Panc1 (cell line): ENCODE results near the gene CREM. TPM values are rescaled to one million over a fixed set of nuclear protein-coding genes. Genes with fewer than 3 reads are reported as not detected.

Experiments
- ATAC-seq: fragments of 200-7000 bp; cut with Tn5 transposase; 2 replicates; pipeline ENCODE4 v1.9.1; 2020; ENCODE audit warnings: mild to moderate bottlenecking, moderate library complexity
- BruUV-seq: library from RNA; stranded (reverse); fragments of 400-500 nt; replicated peaks from 2 replicates; lab custom pipeline; 2021; lab: Mats Ljungman, UMichigan
- CTCF ChIA-PET: fragments of 300-600 bp; sonication (Branson Sonifier 250); formaldehyde crosslinking; loops from one replicate; lab custom pipeline; 2022; ENCODE audit warnings: antibody characterized with exemption; lab: Charles Lee
- POLR2A ChIA-PET: fragments of 300-600 bp; sonication (Branson Sonifier 250); formaldehyde crosslinking; loops from one replicate; lab custom pipeline; 2022; ENCODE audit warnings: antibody characterized with exemption; lab: Charles Lee
- DNase-seq: peaks from one replicate; pipeline ENCODE4 v3.0.0-alpha.2; 2010; ENCODE audit warnings: low read depth, low spot score
- H3K27ac ChIP-seq: 2 replicates; pipeline ENCODE4 v1.5.1; 2011; ENCODE audit warnings: mild to moderate bottlenecking, low read length, inconsistent platforms
- H3K27me3 ChIP-seq: fragments of 200-500 bp; sonication (Bioruptor generic); 2 replicates; pipeline ENCODE4 v1.6.0; 2014; ENCODE audit warnings: low read length, inconsistent platforms; ENCODE audit not compliant: control insufficient read depth, insufficient read depth
- H3K36me3 ChIP-seq: fragments of 200-500 bp; sonication (Bioruptor generic); 2 replicates; pipeline ENCODE4 v1.5.1; 2014; ENCODE audit warnings: inconsistent platforms, mild to moderate bottlenecking, low read length, moderate library complexity; ENCODE audit not compliant: control insufficient read depth, insufficient read depth
- H3K4me1 ChIP-seq: 2 replicates; pipeline ENCODE4 v1.5.1; 2011; ENCODE audit warnings: inconsistent platforms, mild to moderate bottlenecking, low read length, moderate library complexity; ENCODE audit not compliant: control insufficient read depth, insufficient read depth
- H3K4me3 ChIP-seq, 2 experiments: 2 replicates each; pipeline ENCODE4 v1.5.1; 2011 to 2012; ENCODE audit warnings: low read depth in 2 of 2, low read length in 2 of 2, mild to moderate bottlenecking in 2 of 2, inconsistent platforms in 1 of 2, moderate library complexity in 1 of 2
- H3K9me3 ChIP-seq: fragments of 200-500 bp; sonication (Bioruptor generic); 2 replicates; pipeline ENCODE4 v1.5.1; 2014; ENCODE audit warnings: low read depth, mild to moderate bottlenecking, inconsistent platforms, low read length, moderate library complexity; ENCODE audit not compliant: control insufficient read depth, insufficient read depth
- CTCF ChIP-seq: fragments of 450-650 bp; IDR thresholded peaks from 2 replicates; pipeline ENCODE4 v1.5.1; 2017; ENCODE audit warnings: mild to moderate bottlenecking
- POLR2AphosphoS5 ChIP-seq: IDR thresholded peaks from 2 replicates; pipeline ENCODE4 v1.6.1; 2012; ENCODE audit warnings: mild to moderate bottlenecking, low read depth, low read length, moderate library complexity
- REST ChIP-seq, 2 experiments: IDR thresholded peaks; 2 replicates each; pipeline ENCODE4 v1.6.1; 2011 to 2012; ENCODE audit warnings: low read depth in 2 of 2, control low read depth in 1 of 2, low read length in 1 of 2, mild to moderate bottlenecking in 1 of 2, moderate library complexity in 1 of 2; ENCODE audit not compliant: insufficient read depth in 1 of 2
- SIN3A ChIP-seq: IDR thresholded peaks from 2 replicates; pipeline ENCODE4 v1.6.1; 2012; ENCODE audit warnings: low read depth, mild to moderate bottlenecking, low read length, moderate library complexity, borderline replicate concordance; ENCODE audit not compliant: insufficient read depth
- TCF7L2 ChIP-seq: IDR thresholded peaks from 2 replicates; pipeline ENCODE4 v1.6.1; 2011; ENCODE audit warnings: mild to moderate bottlenecking, low read depth, low read length, inconsistent platforms
- in situ Hi-C: cut with HindIII; loops from 2 replicates; pipeline ENCODE4 v1.10.0; 2016; ENCODE audit warnings: low sequenced_read_pairs, low pct_unique_long_range_greater_than_20kb
- intact Hi-C: fragments of 100-400 bp; cut with micrococcal nuclease; formaldehyde crosslinking; loops from one replicate; pipeline ENCODE4 v1.10.0; 2022; ENCODE audit not compliant: unreplicated experiment
- total RNA-seq: library from RNA; stranded (reverse); gene quantifications from one replicate; pipeline ENCODE4 v1.2.1, GENCODE V29; 2021; ENCODE audit not compliant: unreplicated experiment

The CREM gene
- total RNA-seq, 1 experiment from 2014 or later: 13.7 TPM

- intact Hi-C loops: no loop called here
- DNase-seq (no peak), ATAC-seq (no peak)
- Histone ChIP-seq H3K27ac (no peak overlapping the region), H3K4me3 (no peak overlapping the region), H3K36me3 (no peaks in the 10 kb centered on the region; the same call in 1 of the 2 replicates), H3K27me3 (no peaks in the 10 kb centered on the region), H3K9me3 (no peaks in the 10 kb centered on the region), H3K4me1 (peaks cover 3% of the 10 kb centered on the region; the same call in 1 of the 2 replicates)
- TF ChIP-seq POLR2AphosphoS5: no peak
- TF ChIP-seq SIN3A: no peak
- no peak for TF ChIP-seq TCF7L2
- no peak for TF ChIP-seq CTCF
- no peak for TF ChIP-seq REST (IDR thresholded peaks at IDR 0.05; ENCODE audit: insufficient read depth in 1 of 2, low read depth in 2 of 2, low read length in 1 of 2)
- in situ Hi-C loops: no loop called here
- ChIA-PET CTCF (no interaction called here), POLR2A (interaction anchor here (0.5 kb wide), 1 partner anchor 146 kb away, joined by 3 read pairs; no protein-coding TSS in a partner anchor)
- no TSS peak for BruUV-seq
Observed at GRCh38 chr10:35132727-35133126, 6.1 kb downstream of the CREM start.

DNA sequence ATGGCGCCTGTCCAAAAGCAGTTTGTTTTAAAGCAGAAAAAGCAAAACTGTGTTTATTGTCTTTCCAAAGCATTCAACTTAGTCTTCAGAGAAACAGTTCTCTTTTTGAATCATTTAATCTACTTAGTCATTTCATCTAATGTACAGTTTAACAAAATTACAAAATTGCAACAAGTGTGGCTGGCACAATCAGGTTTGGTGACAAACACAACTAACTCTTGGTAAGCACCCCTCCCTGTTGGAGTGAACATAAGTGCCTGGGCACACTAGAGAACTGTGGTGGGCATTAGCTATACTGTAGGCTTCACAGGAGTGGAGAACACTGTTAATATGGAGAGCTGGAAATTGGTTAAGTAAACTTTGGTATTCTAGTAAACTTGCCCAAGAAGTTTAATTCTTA, 6.9 kb downstream of the CREM start:
- intact Hi-C loops: no loop called here

More for the DNA sequence above, 6.9 kb downstream of the CREM start:
- BruUV-seq: no TSS peak
- peaks cover 3% of the 10 kb centered on the region; the same call in 1 of the 2 replicates for H3K4me1 ChIP-seq
- in situ Hi-C loops: no loop called here
- TF ChIP-seq SIN3A (no peak), REST (IDR thresholded peaks at IDR 0.05; ENCODE audit: insufficient read depth in 1 of 2, low read depth in 2 of 2, low read length in 1 of 2) (no peak), TCF7L2 (no peak), CTCF (no peak), POLR2AphosphoS5 (no peak)
- no peaks in the 10 kb centered on the region for H3K27me3 ChIP-seq
- POLR2A ChIA-PET: no interaction called here
- H3K36me3 ChIP-seq: no peaks in the 10 kb centered on the region
- no peak overlapping the region for H3K4me3 ChIP-seq
- H3K27ac ChIP-seq: no peak overlapping the region
- CTCF ChIA-PET: no interaction called here
- DNase-seq (no peak), ATAC-seq (no peak)
- no peaks in the 10 kb centered on the region for H3K9me3 ChIP-seq
